T-helper 17 cell (primary cell): ENCODE measurements around the gene SRSF7. TPM values are rescaled to one million over a fixed set of nuclear protein-coding genes. Genes with fewer than 3 reads are reported as not detected.

Experiments
- ATAC-seq: fragments of 150-1000 bp; cut with Tn5 transposase; 2 replicates; pipeline ENCODE4 v1.10.0; 2021; ENCODE audit warnings: mild to moderate bottlenecking, moderate library complexity
- DNase-seq, 3 donors: peaks; one replicate each; pipeline versions ENCODE4 v3.0.0 to v3.0.0-alpha.2; 2020 to 2021
- H3K9me3 ChIP-seq: one replicate; pipeline ENCODE4 v1.7.0; 2013; ENCODE audit warnings: low read length, mild to moderate bottlenecking; ENCODE audit not compliant: control insufficient read depth, poor library complexity, severe bottlenecking
- H3K27ac Mint-ChIP-seq: one replicate; pipeline ENCODE4 v1.8.0; 2022; ENCODE audit warnings: mild to moderate bottlenecking, moderate library complexity, mixed read lengths
- H3K27me3 Mint-ChIP-seq: one replicate; pipeline ENCODE4 v1.8.0; 2022; ENCODE audit warnings: mixed read lengths
- H3K36me3 Mint-ChIP-seq: one replicate; pipeline ENCODE4 v1.8.0; 2022; ENCODE audit warnings: low read depth, mixed read lengths
- H3K4me1 Mint-ChIP-seq: one replicate; pipeline ENCODE4 v1.8.0; 2022; ENCODE audit warnings: mild to moderate bottlenecking, mixed read lengths
- H3K4me3 Mint-ChIP-seq: one replicate; pipeline ENCODE4 v1.8.0; 2022; ENCODE audit warnings: mild to moderate bottlenecking, moderate library complexity, mixed read lengths
- total RNA-seq, 4 donors: library from RNA in 2 of 4; stranded (reverse) in 2 of 4; gene quantifications; one replicate each; pipeline ENCODE4 v1.2.3 and lab custom pipeline; 2022 to 2026

The SRSF7 gene
- total RNA-seq, 2 donors from 2014 or later, result 558 to 772 TPM

- H3K4me3 Mint-ChIP-seq, result peak overlapping the region; percentile 85
- H3K27ac Mint-ChIP-seq, result peak overlapping the region; percentile 100
- no peaks in the 10 kb centered on the region for H3K27me3 Mint-ChIP-seq
- H3K4me1 Mint-ChIP-seq, result peaks cover 42% of the 10 kb centered on the region
- DNase-seq (no peak), ATAC-seq (no peak)
- H3K36me3 Mint-ChIP-seq, result peaks cover 5% of the 10 kb centered on the region
- no peaks in the 10 kb centered on the region for H3K9me3 ChIP-seq
Measured at GRCh38 chr2:38700881-38701458, 50.2 kb downstream of the SRSF7 start.

- Mint-ChIP-seq H3K27ac (peak overlapping the region; percentile 100), H3K4me1 (peaks cover 42% of the 10 kb centered on the region), H3K27me3 (no peaks in the 10 kb centered on the region), H3K4me3 (peak overlapping the region; percentile 85), H3K36me3 (peaks cover 5% of the 10 kb centered on the region)
- no peak for DNase-seq
- peak; percentile 42 for ATAC-seq
- H3K9me3 ChIP-seq, result no peaks in the 10 kb centered on the region
Measured at GRCh38 chr2:38700113-38700785, 50.9 kb downstream of the SRSF7 start.

GRCh38 chr2:38698467-38699003, 52.6 kb downstream of the SRSF7 start:
- Mint-ChIP-seq H3K27me3 (no peaks in the 10 kb centered on the region), H3K4me3 (no peak overlapping the region), H3K27ac (peak overlapping the region; percentile 100), H3K4me1 (peaks cover 48% of the 10 kb centered on the region), H3K36me3 (peaks cover 7% of the 10 kb centered on the region)
- no peaks in the 10 kb centered on the region for H3K9me3 ChIP-seq
- ATAC-seq, result no peak
- DNase-seq, result no peak

GRCh38 chr2:38697116-38697840, 53.9 kb downstream of the SRSF7 start:
- peaks cover 10% of the 10 kb centered on the region for H3K36me3 Mint-ChIP-seq
- H3K9me3 ChIP-seq, result no peaks in the 10 kb centered on the region
- peak in 2 of 3 donors; percentile 34 to 37 for DNase-seq
- peaks cover 51% of the 10 kb centered on the region for H3K4me1 Mint-ChIP-seq
- H3K27ac Mint-ChIP-seq, result peak overlapping the region; percentile 100
- ATAC-seq, result peak; percentile 77
- H3K27me3 Mint-ChIP-seq, result no peaks in the 10 kb centered on the region
- peak overlapping the region; percentile 64 for H3K4me3 Mint-ChIP-seq

Other genes starting within 250 kb of the SRSF7 start
- 10 to 100 TPM; 81.5 to 91.5 TPM for gene HNRNPLL, start 148.4 kb downstream of the SRSF7 start, total RNA-seq
- 10 to 100 TPM; 18.5 to 28.3 TPM for gene GALM, start 85.2 kb downstream of the SRSF7 start, total RNA-seq
- 1 to 10 TPM; 3.2 to 4.3 TPM for gene GEMIN6, start 26.8 kb upstream of the SRSF7 start, total RNA-seq
- 10 to 100 TPM; 13.8 to 20.0 TPM for gene DHX57, start 124.6 kb upstream of the SRSF7 start, total RNA-seq
- 1 to 10 TPM; 1.4 to 2.7 TPM for gene MORN2, start 124.6 kb upstream of the SRSF7 start, total RNA-seq
- not detected for gene ARHGEF33, start 138.5 kb upstream of the SRSF7 start, total RNA-seq